NCI-H1417 treated with DMSO at 0.1 percent for 48 hours (cell line): Measurements from ENCODE around the gene SH3BP5.

Experiments
- DNase-seq: peaks from one replicate; lab custom pipeline; 2025; lab: John Stamatoyannopoulos, UW

The SH3BP5 gene

GRCh38 chr3:15205934-15206661 is 126.3 kb downstream of the SH3BP5 start, which contains the start of gene CAPN7:
TSS of gene CAPN7 (plus strand) at chr3:15206246. CDS start at chr3:15206496, 250 bp downstream.
- no peak for DNase-seq

- DNase-seq = no peak
Measured at GRCh38 chr3:15205482-15205933, 126.9 kb downstream of the SH3BP5 start.
